ENCODE data around the gene KPNA6. TPM values are rescaled to one million over a fixed set of nuclear protein-coding genes. Genes with fewer than 3 reads are reported as not detected.
A peak's percentile ranks its signal among the peaks of the same experiment; 100 is the strongest.

The KPNA6 gene
- total and polyA plus RNA-seq, 3 experiments from 2014 or later, result 29.3 to 96.7 (median 91.8) TPM

GRCh38 chr1:32195972-32196823, 88.3 kb downstream of the KPNA6 start:
- H3K4me3 ChIP-seq (ENCODE audit: low read length), result peak overlapping the region; percentile 23
- CTCF ChIA-PET, result interaction anchor here (0.9 to 1.0 kb wide), 3 partner anchors 8 to 176 kb away, joined by 3 read pairs; no protein-coding TSS in a partner anchor
- peaks cover 39% of the 10 kb centered on the region for H3K4me1 ChIP-seq (ENCODE audit: insufficient read depth, low read length)
- peak in 2 of 5 donors; percentile 24 to 43 for DNase-seq
- H3K36me3 Mint-ChIP-seq, result peaks cover 22 to 65% (median 28%) of the 10 kb centered on the region in 3 donors
- H3K9me3 ChIP-seq (ENCODE audit: low read length), result no peaks in the 10 kb centered on the region
- no peaks in the 10 kb centered on the region for H3K9me3 Mint-ChIP-seq
- peak overlapping the region in 7 of 8 donors; percentile 28 to 89 (median 78) for H3K27ac Mint-ChIP-seq
- peaks cover 0 to 2% of the 10 kb centered on the region in 2 donors for H3K27me3 Mint-ChIP-seq
- H3K27ac ChIP-seq (ENCODE audit: low read depth, low read length), result no peak overlapping the region
- no peaks in the 10 kb centered on the region for H3K27me3 ChIP-seq (ENCODE audit: insufficient read depth, low read length, poor library complexity, severe bottlenecking)
- H3K4me3 Mint-ChIP-seq, result peak overlapping the region; percentile 3 to 84 (median 64)
- POLR2A ChIA-PET, result interaction anchor here (1.1 to 1.5 kb wide), 2 partner anchors 16 to 17 kb away, joined by 3 to 4 read pairs; partner anchors contain the start of gene TXLNA
- H3K4me1 Mint-ChIP-seq, result peaks cover 47 to 59% (median 53%) of the 10 kb centered on the region in 3 donors
- peaks cover 37% of the 10 kb centered on the region for H3K36me3 ChIP-seq (ENCODE audit: insufficient read depth, low read length)

- H3K27ac ChIP-seq (ENCODE audit: low read depth, low read length), result no peak overlapping the region
- ChIA-PET POLR2A (interaction anchor here (0.6 kb wide), 2 partner anchors 25 to 43 kb away, joined by 3 read pairs; no protein-coding TSS in a partner anchor), CTCF (interaction anchor here (1.0 to 4.0 kb wide), 4 partner anchors 9 to 89 kb away, joined by 3 to 11 read pairs (median 3); partner anchors contain the start of genes KPNA6 and TXLNA)
- peaks cover 15 to 58% (median 19%) of the 10 kb centered on the region in 3 donors for H3K36me3 Mint-ChIP-seq
- peaks cover 53 to 68% (median 61%) of the 10 kb centered on the region in 3 donors for H3K4me1 Mint-ChIP-seq
- no peaks in the 10 kb centered on the region for H3K9me3 Mint-ChIP-seq
- peak overlapping the region in 3 of 8 donors; percentile 17 to 78 (median 28) for H3K27ac Mint-ChIP-seq
- H3K4me3 Mint-ChIP-seq, result peak overlapping the region in 4 of 7 donors; percentile 15 to 73 (median 66)
- H3K27me3 ChIP-seq (ENCODE audit: insufficient read depth, low read length, poor library complexity, severe bottlenecking), result no peaks in the 10 kb centered on the region
- peaks cover 0 to 2% of the 10 kb centered on the region in 2 donors for H3K27me3 Mint-ChIP-seq
- no peak overlapping the region for H3K4me3 ChIP-seq (ENCODE audit: low read length)
- no peak for DNase-seq
- H3K9me3 ChIP-seq (ENCODE audit: low read length), result no peaks in the 10 kb centered on the region
- peaks cover 45% of the 10 kb centered on the region for H3K4me1 ChIP-seq (ENCODE audit: insufficient read depth, low read length)
- H3K36me3 ChIP-seq (ENCODE audit: insufficient read depth, low read length), result peaks cover 28% of the 10 kb centered on the region
These were observed 89.2 kb downstream of the KPNA6 start for GRCh38 chr1:32197074-32197473.

- Histone ChIP-seq H3K9me3 (ENCODE audit: low read length) (no peaks in the 10 kb centered on the region), H3K4me1 (ENCODE audit: insufficient read depth, low read length) (peaks cover 51% of the 10 kb centered on the region), H3K27ac (ENCODE audit: low read depth, low read length) (no peak overlapping the region), H3K36me3 (ENCODE audit: insufficient read depth, low read length) (peaks cover 25% of the 10 kb centered on the region), H3K27me3 (ENCODE audit: insufficient read depth, low read length, poor library complexity, severe bottlenecking) (no peaks in the 10 kb centered on the region), H3K4me3 (ENCODE audit: low read length) (no peak overlapping the region)
- Mint-ChIP-seq H3K4me1 (peaks cover 58 to 75% (median 66%) of the 10 kb centered on the region in 3 donors), H3K27me3 (peaks cover 0 to 2% of the 10 kb centered on the region in 2 donors), H3K9me3 (no peaks in the 10 kb centered on the region), H3K36me3 (peaks cover 11 to 52% (median 13%) of the 10 kb centered on the region in 3 donors), H3K4me3 (peak overlapping the region in 2 of 7 donors; percentile 51 to 62), H3K27ac (peak overlapping the region in 2 of 8 donors; percentile 14 to 77)
- POLR2A ChIA-PET, result interaction anchor here (0.6 to 1.1 kb wide), 2 partner anchors 18 to 42 kb away, joined by 3 read pairs; partner anchors contain the start of gene TXLNA
- CTCF ChIA-PET, result interaction anchor here (1.0 to 4.0 kb wide), 4 partner anchors 14 to 90 kb away, joined by 3 to 11 read pairs (median 4); partner anchors contain the start of genes KPNA6 and TXLNA
- no peak for DNase-seq
These were observed 90.0 kb downstream of the KPNA6 start for GRCh38 chr1:32197837-32198236.

- Histone ChIP-seq H3K27ac (ENCODE audit: low read depth, low read length) (no peak overlapping the region), H3K36me3 (ENCODE audit: insufficient read depth, low read length) (peaks cover 19% of the 10 kb centered on the region), H3K4me1 (ENCODE audit: insufficient read depth, low read length) (peaks cover 51% of the 10 kb centered on the region), H3K4me3 (ENCODE audit: low read length) (no peak overlapping the region), H3K27me3 (ENCODE audit: insufficient read depth, low read length, poor library complexity, severe bottlenecking) (no peaks in the 10 kb centered on the region), H3K9me3 (ENCODE audit: low read length) (no peaks in the 10 kb centered on the region)
- Mint-ChIP-seq H3K27ac (peak overlapping the region in 5 of 8 donors; percentile 63 to 79 (median 66)), H3K4me1 (peaks cover 57 to 76% (median 63%) of the 10 kb centered on the region in 3 donors), H3K36me3 (peaks cover 6 to 47% (median 7%) of the 10 kb centered on the region in 3 donors), H3K9me3 (no peaks in the 10 kb centered on the region), H3K27me3 (peaks cover 0 to 2% of the 10 kb centered on the region in 2 donors), H3K4me3 (peak overlapping the region in 1 of 7 donors; percentile 62)
- CTCF ChIA-PET, result interaction anchor here (1.2 to 4.0 kb wide), 3 partner anchors 14 to 90 kb away, joined by 3 to 11 read pairs (median 6); partner anchors contain the start of gene KPNA6
- POLR2A ChIA-PET, result interaction anchor here (1.1 kb wide), 1 partner anchor 19 kb away, joined by 3 read pairs; the partner anchor contains the start of gene TXLNA
- no peak for DNase-seq
These were observed 90.6 kb downstream of the KPNA6 start for GRCh38 chr1:32198237-32199042.

GRCh38 chr1:32199043-32199716, 91.3 kb downstream of the KPNA6 start:
- Histone ChIP-seq H3K4me3 (ENCODE audit: low read length) (no peak overlapping the region), H3K36me3 (ENCODE audit: insufficient read depth, low read length) (peaks cover 12% of the 10 kb centered on the region), H3K9me3 (ENCODE audit: low read length) (no peaks in the 10 kb centered on the region), H3K4me1 (ENCODE audit: insufficient read depth, low read length) (peaks cover 51% of the 10 kb centered on the region), H3K27me3 (ENCODE audit: insufficient read depth, low read length, poor library complexity, severe bottlenecking) (no peaks in the 10 kb centered on the region), H3K27ac (ENCODE audit: low read depth, low read length) (no peak overlapping the region)
- no peaks in the 10 kb centered on the region for H3K9me3 Mint-ChIP-seq
- peak overlapping the region in 4 of 8 donors; percentile 54 to 79 (median 67) for H3K27ac Mint-ChIP-seq
- H3K36me3 Mint-ChIP-seq, result peaks cover 2 to 42% (median 3%) of the 10 kb centered on the region in 3 donors
- H3K27me3 Mint-ChIP-seq, result peaks cover 0 to 2% of the 10 kb centered on the region in 2 donors
- ChIA-PET CTCF (interaction anchor here (1.9 to 4.0 kb wide), 2 partner anchors 15 to 49 kb away, joined by 6 to 11 read pairs; no protein-coding TSS in a partner anchor), POLR2A (interaction anchor here (0.7 kb wide), 1 partner anchor 126 kb away, joined by 4 read pairs; no protein-coding TSS in a partner anchor)
- no peak for DNase-seq
- peaks cover 58 to 80% (median 59%) of the 10 kb centered on the region in 3 donors for H3K4me1 Mint-ChIP-seq
- peak overlapping the region in 4 of 7 donors; percentile 10 to 98 (median 44) for H3K4me3 Mint-ChIP-seq

GRCh38 chr1:32199717-32200072, 91.8 kb downstream of the KPNA6 start:
- CTCF ChIA-PET, result interaction anchor here (1.9 to 4.0 kb wide), 2 partner anchors 16 kb away, joined by 9 to 11 read pairs; no protein-coding TSS in a partner anchor
- Histone ChIP-seq H3K4me3 (ENCODE audit: low read length) (peak overlapping the region; percentile 96), H3K4me1 (ENCODE audit: insufficient read depth, low read length) (peaks cover 50% of the 10 kb centered on the region), H3K9me3 (ENCODE audit: low read length) (no peaks in the 10 kb centered on the region), H3K27me3 (ENCODE audit: insufficient read depth, low read length, poor library complexity, severe bottlenecking) (no peaks in the 10 kb centered on the region), H3K27ac (ENCODE audit: low read depth, low read length) (peak overlapping the region; percentile 81), H3K36me3 (ENCODE audit: insufficient read depth, low read length) (peaks cover 7% of the 10 kb centered on the region)
- Mint-ChIP-seq H3K9me3 (no peaks in the 10 kb centered on the region), H3K36me3 (peaks cover 0 to 37% (median 2%) of the 10 kb centered on the region in 3 donors), H3K27ac (peak overlapping the region; percentile 68 to 99 (median 94)), H3K4me1 (peaks cover 53 to 80% (median 57%) of the 10 kb centered on the region in 3 donors), H3K27me3 (peaks cover 0 to 2% of the 10 kb centered on the region in 2 donors), H3K4me3 (peak overlapping the region in 6 of 7 donors; percentile 83 to 98 (median 92))
- DNase-seq, result no peak
- POLR2A ChIA-PET, result interaction anchor here (0.7 to 2.4 kb wide), 3 partner anchors 20 to 262 kb away, joined by 3 to 12 read pairs (median 4); partner anchors contain the start of genes PTP4A2 and TXLNA
